H9 (cell line): Measurements from ENCODE around the gene GGA2. TPM values are rescaled to one million over a fixed set of nuclear protein-coding genes. Genes with fewer than 3 reads are reported as not detected.

Experiments used
- DNase-seq: peaks from one replicate; pipeline ENCODE4 v3.0.0-alpha.2; 2017
- H2AFZ ChIP-seq: one replicate; pipeline ENCODE4 v1.6.1; 2013; ENCODE audit warnings: mild to moderate bottlenecking, low read length, control low read depth, moderate library complexity
- H2AK5ac ChIP-seq: 2 replicates; pipeline ENCODE4 v1.6.1; 2013; ENCODE audit warnings: low read length, control low read depth, mixed read lengths; ENCODE audit not compliant: insufficient read length
- H2BK120ac ChIP-seq: one replicate; pipeline ENCODE4 v1.6.1; 2013; ENCODE audit warnings: low read depth, mild to moderate bottlenecking, low read length, control low read depth, inconsistent platforms; ENCODE audit not compliant: poor library complexity, severe bottlenecking
- H2BK12ac ChIP-seq: 2 replicates; pipeline ENCODE4 v1.6.1; 2013; ENCODE audit warnings: low read length, control low read depth, mixed read lengths, low read depth; ENCODE audit not compliant: insufficient read length
- H2BK15ac ChIP-seq: 2 replicates; pipeline ENCODE4 v1.6.1; 2013; ENCODE audit warnings: low read depth, low read length, control low read depth
- H2BK20ac ChIP-seq: one replicate; pipeline ENCODE4 v1.6.1; 2013; ENCODE audit warnings: low read depth, mild to moderate bottlenecking, low read length, control low read depth, inconsistent platforms; ENCODE audit not compliant: poor library complexity, severe bottlenecking
- H2BK5ac ChIP-seq: 2 replicates; pipeline ENCODE4 v1.6.1; 2013; ENCODE audit warnings: low read length, control low read depth, mixed read lengths; ENCODE audit not compliant: insufficient read length
- H3K14ac ChIP-seq: 2 replicates; pipeline ENCODE4 v1.6.1; 2013; ENCODE audit warnings: low read length, control low read depth; ENCODE audit not compliant: insufficient read depth
- H3K18ac ChIP-seq: 2 replicates; pipeline ENCODE4 v1.6.1; 2013; ENCODE audit warnings: low read depth, mild to moderate bottlenecking, mixed read lengths, low read length, control low read depth; ENCODE audit not compliant: insufficient read length
- H3K23ac ChIP-seq: 2 replicates; pipeline ENCODE4 v1.6.1; 2013; ENCODE audit warnings: low read length, control low read depth, mixed read lengths, low read depth; ENCODE audit not compliant: insufficient read length
- H3K23me2 ChIP-seq: 2 replicates; pipeline ENCODE4 v1.6.1; 2013; ENCODE audit warnings: low read depth, mild to moderate bottlenecking, mixed read lengths, low read length, control low read depth; ENCODE audit not compliant: insufficient read length, poor library complexity, severe bottlenecking
- H3K27ac ChIP-seq: 2 replicates; pipeline ENCODE4 v1.5.1; 2013; ENCODE audit warnings: low read length, control low read depth, mixed read lengths, low read depth; ENCODE audit not compliant: insufficient read length
- H3K27me3 ChIP-seq: 2 replicates; pipeline ENCODE4 v1.6.1; 2013; ENCODE audit warnings: low read length, control low read depth, inconsistent platforms; ENCODE audit not compliant: insufficient read depth
- H3K4ac ChIP-seq: 2 replicates; pipeline ENCODE4 v1.6.1; 2013; ENCODE audit warnings: low read depth, mild to moderate bottlenecking, control low read depth, inconsistent platforms, low read length, moderate library complexity
- H3K4me1 ChIP-seq: 2 replicates; pipeline ENCODE4 v1.6.1; 2013; ENCODE audit warnings: low read length, control low read depth, inconsistent platforms; ENCODE audit not compliant: insufficient read depth
- H3K4me2 ChIP-seq: 2 replicates; pipeline ENCODE4 v1.6.1; 2013; ENCODE audit warnings: low read length, control low read depth, mixed read lengths; ENCODE audit not compliant: insufficient read length, insufficient read depth
- H3K56ac ChIP-seq: 2 replicates; pipeline ENCODE4 v1.6.1; 2013; ENCODE audit warnings: low read depth, mild to moderate bottlenecking, mixed read lengths, low read length, control low read depth; ENCODE audit not compliant: insufficient read length
- H3K79me1 ChIP-seq: 2 replicates; pipeline ENCODE4 v1.6.1; 2013; ENCODE audit warnings: low read depth, mild to moderate bottlenecking, moderate library complexity, low read length, control low read depth, inconsistent platforms; ENCODE audit not compliant: insufficient read depth, poor library complexity, severe bottlenecking
- H3K79me2 ChIP-seq: 2 replicates; pipeline ENCODE4 v1.6.1; 2013; ENCODE audit warnings: low read length, control low read depth, inconsistent platforms; ENCODE audit not compliant: insufficient read depth
- H3K9ac ChIP-seq: 2 replicates; pipeline ENCODE4 v1.6.1; 2013; ENCODE audit warnings: low read length, control low read depth, mixed read lengths; ENCODE audit not compliant: insufficient read length; ENCODE audit errors: extremely low read depth
- H3K9me3 ChIP-seq: one replicate; pipeline ENCODE4 v1.6.1; 2013; ENCODE audit warnings: low read depth, low read length, inconsistent platforms; ENCODE audit not compliant: control insufficient read depth
- H3T11ph ChIP-seq: one replicate; pipeline ENCODE4 v1.6.1; 2013; ENCODE audit warnings: mild to moderate bottlenecking, low read length, control low read depth, inconsistent platforms
- H4K20me1 ChIP-seq: one replicate; pipeline ENCODE4 v1.6.1; 2013; ENCODE audit not compliant: control insufficient read depth, insufficient read length, insufficient read depth
- H4K5ac ChIP-seq: 2 replicates; pipeline ENCODE4 v1.6.1; 2013; ENCODE audit warnings: low read depth, mild to moderate bottlenecking, mixed read lengths, low read length, control low read depth; ENCODE audit not compliant: insufficient read length
- H4K8ac ChIP-seq: replicated peaks from 2 replicates; pipeline ENCODE4 v1.6.1; 2013; ENCODE audit warnings: low read length, control low read depth, mixed read lengths, low read depth; ENCODE audit not compliant: insufficient read length
- H4K91ac ChIP-seq: 2 replicates; pipeline ENCODE4 v1.6.1; 2013; ENCODE audit warnings: low read depth, mild to moderate bottlenecking, moderate library complexity, mixed read lengths, low read length, control low read depth; ENCODE audit not compliant: insufficient read length
- H3K27ac Mint-ChIP-seq, 3 experiments: 2 replicates in 2 of 3; 3 replicates in 1 of 3; pipeline ENCODE4 v1.8.0; 2020 to 2021; ENCODE audit warnings: mixed read lengths in 3 of 3, mild to moderate bottlenecking in 1 of 3, moderate library complexity in 1 of 3
- H3K27me3 Mint-ChIP-seq: 2 replicates; pipeline ENCODE4 v1.8.0; 2021; ENCODE audit warnings: low read depth, mild to moderate bottlenecking, moderate library complexity, mixed read lengths
- H3K36me3 Mint-ChIP-seq, 3 experiments: 2 replicates in 2 of 3; 3 replicates in 1 of 3; pipeline ENCODE4 v1.8.0; 2020 to 2021; ENCODE audit warnings: low read depth in 3 of 3, mixed read lengths in 3 of 3; ENCODE audit not compliant: insufficient read depth in 1 of 3
- H3K4me1 Mint-ChIP-seq, 2 experiments: 2 replicates each; pipeline ENCODE4 v1.8.0; 2020; ENCODE audit warnings: mixed read lengths in 2 of 2
- H3K4me3 Mint-ChIP-seq, 2 experiments: 2 replicates in 1 of 2; 3 replicates in 1 of 2; pipeline ENCODE4 v1.8.0; 2020 to 2021; ENCODE audit warnings: mild to moderate bottlenecking in 2 of 2, mixed read lengths in 2 of 2, moderate library complexity in 1 of 2
- H3K9me3 Mint-ChIP-seq, 2 experiments: 2 replicates in 1 of 2; 3 replicates in 1 of 2; pipeline ENCODE4 v1.8.0; 2020; ENCODE audit warnings: mild to moderate bottlenecking in 2 of 2, mixed read lengths in 2 of 2, moderate library complexity in 1 of 2
- WGBS: extraction: QIAGEN DNeasy Blood & Tissue Kit; methylation state at CpG from one replicate; pipeline ENCODE4 v1.1.7; 2013; ENCODE audit warnings: missing lambda C conversion rate, low lambda C conversion rate, mixed read lengths; ENCODE audit not compliant: insufficient read length; ENCODE audit errors: extremely low coverage; 5-methylcytosine and 5-hydroxymethylcytosine counted together
- total RNA-seq: library from RNA; stranded (reverse); gene quantifications from 2 replicates; pipeline ENCODE4 v1.2.1, GENCODE V29; 2021
- TF ChIP-seq, protein P1 (sequence below): fragments of 200-600 bp; sonication (generic); conservative IDR thresholded peaks from 3 replicates; pipeline ENCODE4 v1.8.0; 2021; ENCODE audit warnings: antibody characterized with exemption, mild to moderate bottlenecking

Gene GGA2
- total RNA-seq, 1 experiment from 2014 or later = 143 TPM

GRCh38 chr16:23549938-23550337 lies 39.6 kb upstream of the GGA2 start:
- Mint-ChIP-seq H3K4me1 (no peaks in the 10 kb centered on the region; a peak in 1 of 4 replicates), H3K9me3 (no peaks in the 10 kb centered on the region), H3K4me3 (no peak overlapping the region), H3K27ac (no peak overlapping the region), H3K36me3 (peaks cover 25 to 80% (median 57%) of the 10 kb centered on the region in 3 experiments; a peak in 6 of 7 replicates), H3K27me3 (no peaks in the 10 kb centered on the region)
- Histone ChIP-seq H2BK120ac (no peak overlapping the region), H4K5ac (no peak overlapping the region), H3K56ac (no peak overlapping the region), H4K20me1 (no peaks in the 10 kb centered on the region), H2AK5ac (no peak overlapping the region), H2BK5ac (no peak overlapping the region), H3K9me3 (no peaks in the 10 kb centered on the region), H3K79me1 (no peaks in the 10 kb centered on the region), H3K9ac (no peak overlapping the region), H3K4ac (no peak overlapping the region), H2BK20ac (no peak overlapping the region), H3K27ac (no peak overlapping the region), H2AFZ (no peak overlapping the region), H3K23me2 (no peaks in the 10 kb centered on the region), H2BK12ac (no peak overlapping the region), H3K79me2 (no peaks in the 10 kb centered on the region), H3K14ac (no peak overlapping the region), H3K4me2 (no peak overlapping the region), H3K27me3 (no peaks in the 10 kb centered on the region), H2BK15ac (no peak overlapping the region), H4K91ac (no peak overlapping the region), H3K23ac (no peak overlapping the region), H4K8ac (no peak overlapping the region), H3T11ph (no peak overlapping the region), H3K18ac (no peak overlapping the region), H3K4me1 (no peaks in the 10 kb centered on the region)
- TF ChIP-seq, protein P1, sequence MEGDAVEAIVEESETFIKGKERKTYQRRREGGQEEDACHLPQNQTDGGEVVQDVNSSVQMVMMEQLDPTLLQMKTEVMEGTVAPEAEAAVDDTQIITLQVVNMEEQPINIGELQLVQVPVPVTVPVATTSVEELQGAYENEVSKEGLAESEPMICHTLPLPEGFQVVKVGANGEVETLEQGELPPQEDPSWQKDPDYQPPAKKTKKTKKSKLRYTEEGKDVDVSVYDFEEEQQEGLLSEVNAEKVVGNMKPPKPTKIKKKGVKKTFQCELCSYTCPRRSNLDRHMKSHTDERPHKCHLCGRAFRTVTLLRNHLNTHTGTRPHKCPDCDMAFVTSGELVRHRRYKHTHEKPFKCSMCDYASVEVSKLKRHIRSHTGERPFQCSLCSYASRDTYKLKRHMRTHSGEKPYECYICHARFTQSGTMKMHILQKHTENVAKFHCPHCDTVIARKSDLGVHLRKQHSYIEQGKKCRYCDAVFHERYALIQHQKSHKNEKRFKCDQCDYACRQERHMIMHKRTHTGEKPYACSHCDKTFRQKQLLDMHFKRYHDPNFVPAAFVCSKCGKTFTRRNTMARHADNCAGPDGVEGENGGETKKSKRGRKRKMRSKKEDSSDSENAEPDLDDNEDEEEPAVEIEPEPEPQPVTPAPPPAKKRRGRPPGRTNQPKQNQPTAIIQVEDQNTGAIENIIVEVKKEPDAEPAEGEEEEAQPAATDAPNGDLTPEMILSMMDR = no peak
- WGBS = no CpG with 5 or more reads among the region's 5 CpGs
- no peak for DNase-seq
